IMR-90 (cell line): ENCODE measurements around the gene RBFOX2. TPM values are rescaled to one million over a fixed set of nuclear protein-coding genes. Genes with fewer than 3 reads are reported as not detected.

Source experiments
- ATAC-seq: fragments of 200-7000 bp; cut with Tn5 transposase; 2 replicates; pipeline ENCODE4 v1.9.1; 2020; ENCODE audit warnings: low read depth, mild to moderate bottlenecking, moderate library complexity
- BruUV-seq: library from RNA; stranded (reverse); fragments of 400-500 nt; replicated peaks from 2 replicates; lab custom pipeline; 2021; lab: Mats Ljungman, UMichigan
- CTCF ChIA-PET: fragments of 300-600 bp; formaldehyde crosslinking; extraction: SDS; loops from one replicate; lab custom pipeline; 2021; ENCODE audit warnings: antibody characterized with exemption; lab: Yijun Ruan, JAX
- POLR2A ChIA-PET: fragments of 300-600 bp; sonication (Branson Sonifier 250); formaldehyde crosslinking; loops from one replicate; lab custom pipeline; 2022; ENCODE audit warnings: antibody characterized with exemption; ENCODE audit not compliant: unreplicated experiment; lab: Charles Lee
- DNase-seq: peaks from one replicate; pipeline ENCODE4 v3.0.0; 2013
- H2AFZ ChIP-seq: replicated peaks from 2 replicates; pipeline ENCODE3; 2013; ENCODE audit warnings: low read length, mild to moderate bottlenecking; ENCODE audit not compliant: poor library complexity
- H2AK5ac ChIP-seq: 2 replicates; pipeline ENCODE4 v1.6.1; 2013; ENCODE audit warnings: low read depth, low read length, inconsistent platforms
- H2AK9ac ChIP-seq: replicated peaks from 2 replicates; pipeline ENCODE3; 2013; ENCODE audit warnings: mild to moderate bottlenecking, low read depth, low read length, moderate library complexity; ENCODE audit not compliant: poor library complexity
- H2BK120ac ChIP-seq: 2 replicates; pipeline ENCODE4 v1.6.1; 2013; ENCODE audit warnings: low read depth, low read length, inconsistent platforms
- H2BK15ac ChIP-seq: 3 replicates; pipeline ENCODE4 v1.6.1; 2013; ENCODE audit warnings: low read depth, low read length, inconsistent platforms
- H2BK20ac ChIP-seq: 2 replicates; pipeline ENCODE4 v1.6.1; 2013; ENCODE audit warnings: low read depth, mild to moderate bottlenecking, inconsistent platforms, low read length, moderate library complexity
- H2BK5ac ChIP-seq: 2 replicates; pipeline ENCODE4 v1.6.1; 2013; ENCODE audit warnings: mild to moderate bottlenecking, low read depth, low read length, inconsistent platforms; ENCODE audit not compliant: poor library complexity, severe bottlenecking
- H3K14ac ChIP-seq: replicated peaks from 2 replicates; pipeline ENCODE4 v1.6.1; 2013; ENCODE audit warnings: low read depth, low read length, inconsistent platforms
- H3K18ac ChIP-seq: 2 replicates; pipeline ENCODE4 v1.6.1; 2013; ENCODE audit warnings: low read depth, low read length, control low read depth
- H3K23ac ChIP-seq: 2 replicates; pipeline ENCODE4 v1.6.1; 2013; ENCODE audit warnings: low read depth, low read length, inconsistent platforms
- H3K27ac ChIP-seq: 2 replicates; pipeline ENCODE4 v1.5.1; 2013; ENCODE audit warnings: mild to moderate bottlenecking, control low read depth, low read length; ENCODE audit not compliant: insufficient read depth
- H3K27me3 ChIP-seq: 2 replicates; pipeline ENCODE4 v1.6.1; 2013; ENCODE audit warnings: low read length; ENCODE audit not compliant: control insufficient read depth, insufficient read depth
- H3K36me3 ChIP-seq: 2 replicates; pipeline ENCODE4 v1.6.1; 2013; ENCODE audit warnings: low read length, mixed read lengths; ENCODE audit not compliant: control insufficient read depth, insufficient read depth
- H3K4ac ChIP-seq: 2 replicates; pipeline ENCODE4 v1.6.1; 2013; ENCODE audit warnings: low read depth, low read length, inconsistent platforms
- H3K4me1 ChIP-seq: 2 replicates; pipeline ENCODE4 v1.6.1; 2013; ENCODE audit warnings: low read length, mixed read lengths; ENCODE audit not compliant: control insufficient read depth, insufficient read depth
- H3K4me2 ChIP-seq: 2 replicates; pipeline ENCODE4 v1.6.1; 2013; ENCODE audit warnings: low read depth, mild to moderate bottlenecking, control low read depth, low read length, moderate library complexity
- H3K4me3 ChIP-seq: 2 replicates; pipeline ENCODE4 v1.5.1; 2013; ENCODE audit warnings: low read depth, mild to moderate bottlenecking, control low read depth, low read length, moderate library complexity; ENCODE audit not compliant: insufficient read depth
- H3K56ac ChIP-seq: 2 replicates; pipeline ENCODE4 v1.6.1; 2013; ENCODE audit warnings: low read length, inconsistent platforms; ENCODE audit not compliant: insufficient read depth; ENCODE audit errors: extremely low read depth
- H3K79me1 ChIP-seq, 2 experiments: 2 replicates each; pipeline ENCODE4 v1.6.1; 2013; ENCODE audit warnings: low read length in 2 of 2, inconsistent platforms in 1 of 2, low read depth in 1 of 2
- H3K9ac ChIP-seq: 2 replicates; pipeline ENCODE4 v1.6.1; 2013; ENCODE audit warnings: low read depth, low read length, control low read depth
- H3K9me1 ChIP-seq: 2 replicates; pipeline ENCODE4 v1.6.1; 2013; ENCODE audit warnings: low read length, inconsistent platforms; ENCODE audit not compliant: insufficient read depth
- H3K9me3 ChIP-seq: 2 replicates; pipeline ENCODE4 v1.6.1; 2013; ENCODE audit warnings: low read length; ENCODE audit not compliant: control insufficient read depth, insufficient read depth
- H4K20me1 ChIP-seq: 2 replicates; pipeline ENCODE4 v1.6.1; 2013; ENCODE audit warnings: low read length, inconsistent platforms; ENCODE audit not compliant: insufficient read depth
- H4K5ac ChIP-seq: 2 replicates; pipeline ENCODE4 v1.6.1; 2013; ENCODE audit warnings: mild to moderate bottlenecking, low read depth, low read length, control low read depth
- H4K8ac ChIP-seq, 2 experiments: 2 replicates each; pipeline ENCODE4 v1.6.1; 2013; ENCODE audit warnings: low read depth in 2 of 2, low read length in 2 of 2, control low read depth in 1 of 2, inconsistent platforms in 1 of 2
- H4K91ac ChIP-seq: 2 replicates; pipeline ENCODE4 v1.6.1; 2013; ENCODE audit warnings: low read depth, low read length, inconsistent platforms; ENCODE audit not compliant: insufficient read depth
- BHLHE40 ChIP-seq: fragments of 150-350 bp; IDR thresholded peaks from 2 replicates; pipeline ENCODE4 v1.6.1; 2016; ENCODE audit warnings: mild to moderate bottlenecking, low read depth, low read length
- CEBPB ChIP-seq: IDR thresholded peaks from 2 replicates; pipeline ENCODE4 v1.6.1; 2012; ENCODE audit warnings: low read depth, low read length, improper control_type of control experiment
- CHD1 ChIP-seq: IDR thresholded peaks from 2 replicates; pipeline ENCODE4 v1.6.1; 2012; ENCODE audit warnings: low read depth, low read length, improper control_type of control experiment
- FOS ChIP-seq: fragments of 150-350 bp; IDR thresholded peaks from 2 replicates; pipeline ENCODE4 v1.6.1; 2016; ENCODE audit warnings: low read depth, low read length
- MAFK ChIP-seq: IDR thresholded peaks from 2 replicates; pipeline ENCODE4 v1.6.1; 2012; ENCODE audit warnings: low read depth, low read length, improper control_type of control experiment
- MAZ ChIP-seq: IDR thresholded peaks from 2 replicates; pipeline ENCODE4 v1.6.1; 2012; ENCODE audit warnings: low read depth, mild to moderate bottlenecking, low read length, improper control_type of control experiment, moderate library complexity, borderline replicate concordance
- MXI1 ChIP-seq: IDR thresholded peaks from 2 replicates; pipeline ENCODE4 v1.6.1; 2012; ENCODE audit warnings: low read depth, mild to moderate bottlenecking, low read length, moderate library complexity, borderline replicate concordance
- NFE2L2 ChIP-seq: fragments of 150-350 bp; IDR thresholded peaks from 2 replicates; pipeline ENCODE4 v1.6.1; 2016; ENCODE audit warnings: low read depth, mild to moderate bottlenecking, low read length
- POLR2A ChIP-seq: IDR thresholded peaks from 2 replicates; pipeline ENCODE4 v1.6.1; 2012; ENCODE audit warnings: mild to moderate bottlenecking, low read depth, low read length
- RAD21 ChIP-seq: IDR thresholded peaks from 2 replicates; pipeline ENCODE4 v1.6.1; 2012; ENCODE audit warnings: low read length, improper control_type of control experiment
- RCOR1 ChIP-seq: IDR thresholded peaks from 2 replicates; pipeline ENCODE4 v1.6.1; 2012; ENCODE audit warnings: mild to moderate bottlenecking, low read length, improper control_type of control experiment; ENCODE audit not compliant: insufficient replicate concordance
- RFX5 ChIP-seq: IDR thresholded peaks from 2 replicates; pipeline ENCODE4 v1.8.0; 2012; ENCODE audit warnings: low read depth, mild to moderate bottlenecking, low read length, moderate library complexity
- SMC3 ChIP-seq: fragments of 150-350 bp; IDR thresholded peaks from 2 replicates; pipeline ENCODE4 v1.6.1; 2016; ENCODE audit warnings: low read depth, mild to moderate bottlenecking, antibody characterized with exemption, low read length, moderate library complexity
- WGBS, 2 experiments: methylation state at CpG; one replicate each; pipeline versions ENCODE4 v1.1.5 to v1.1.7; 2013; ENCODE audit warnings: missing lambda C conversion rate in 2 of 2; ENCODE audit not compliant: insufficient read length in 1 of 2; ENCODE audit errors: extremely low coverage in 2 of 2; 5-methylcytosine and 5-hydroxymethylcytosine counted together
- dilution Hi-C: fragments of 300-500 bp; cut with HindIII; formaldehyde crosslinking; loops from one replicate; pipeline ENCODE4 v1.14.3; 2018; ENCODE audit warnings: low sequenced_read_pairs; ENCODE audit not compliant: unreplicated experiment
- in situ Hi-C: fragments of 300-500 bp; cut with MboI; formaldehyde crosslinking; loops from 3 replicates; pipeline ENCODE4 v1.14.3; 2019; ENCODE audit warnings: low sequenced_read_pairs, inconsistent platforms, mixed read lengths
- intact Hi-C: fragments of 100-400 bp; cut with micrococcal nuclease; formaldehyde crosslinking; loops from 2 replicates; pipeline ENCODE4 v1.10.0; 2022
- polyA plus RNA-seq, 3 experiments: library from polyadenylated mRNA; depleted of rRNA; stranded (reverse); fragments of >200 nt; gene quantifications; 2 replicates each; pipeline ENCODE4 v1.2.3, GENCODE V29; 2012; ENCODE audit warnings: low replicate concordance in 1 of 3
- total RNA-seq: library from RNA; depleted of rRNA; stranded (reverse); fragments of >200 nt; gene quantifications from 2 replicates; pipeline ENCODE4 v1.2.3, GENCODE V29; 2012
- TF ChIP-seq, protein P1 (sequence below): fragments of 150-350 bp; IDR thresholded peaks from 2 replicates; pipeline ENCODE4 v1.6.1; 2016; ENCODE audit warnings: low read depth, mild to moderate bottlenecking, low read length, moderate library complexity, borderline replicate concordance
- TF ChIP-seq, protein P2 (sequence below): conservative IDR thresholded peaks from 2 replicates; pipeline ENCODE4 v1.5.1; 2012; ENCODE audit warnings: mild to moderate bottlenecking, low read depth, low read length, improper control_type of control experiment
- TF ChIP-seq, protein P3 (sequence below): fragments of 150-350 bp; IDR thresholded peaks from 2 replicates; pipeline ENCODE4 v1.6.1; 2017; ENCODE audit warnings: mild to moderate bottlenecking, antibody characterized with exemption, low read length, low read depth

The RBFOX2 gene
- total and polyA plus RNA-seq, 2 of the 4 experiments (the other 2 are of a cell fraction), result 146 to 178 TPM

DNA sequence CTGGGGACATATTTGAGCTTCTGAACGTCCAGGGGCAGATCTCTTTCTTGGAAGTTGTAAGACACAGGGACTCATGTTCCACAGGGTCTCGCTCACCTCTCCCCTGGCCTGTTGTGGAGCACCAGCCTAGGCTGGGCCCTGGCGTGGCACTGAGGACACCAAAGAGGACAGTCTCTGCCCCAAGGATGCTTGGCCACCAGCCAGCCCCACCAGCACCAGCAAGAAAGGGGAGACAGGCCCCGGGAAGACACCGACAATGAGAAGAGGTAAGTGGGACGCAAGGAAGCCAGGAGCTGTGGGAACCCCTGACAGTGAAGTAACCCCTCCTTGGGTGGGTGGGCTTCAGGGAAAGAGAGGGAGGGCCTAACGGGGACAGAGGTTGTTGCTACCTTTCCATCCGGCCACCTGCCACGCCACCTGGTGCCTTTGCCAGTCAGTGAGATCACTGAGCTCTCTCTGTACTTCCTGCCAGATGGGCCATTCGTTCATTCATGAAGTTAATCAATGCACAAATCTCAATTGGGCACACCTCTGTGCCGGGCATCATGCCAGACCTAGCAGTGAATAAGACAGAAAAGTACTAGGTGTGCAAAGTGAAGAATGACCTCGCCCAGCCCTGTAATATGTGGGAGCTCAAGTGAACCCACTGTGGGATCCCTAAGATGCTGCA is 299.9 kb downstream of the RBFOX2 start:
- H2AK5ac ChIP-seq, result no peak overlapping the region
- no peaks in the 10 kb centered on the region for H3K79me1 ChIP-seq
- no peaks in the 10 kb centered on the region for H4K20me1 ChIP-seq
- no TSS peak for BruUV-seq
- H3K36me3 ChIP-seq, result no peaks in the 10 kb centered on the region
- ChIA-PET POLR2A (no interaction called here), CTCF (no interaction called here)
- no peak overlapping the region for H3K4ac ChIP-seq
- H3K9ac ChIP-seq, result no peak overlapping the region
- H2BK20ac ChIP-seq, result no peak overlapping the region
- H3K14ac ChIP-seq, result no peak overlapping the region
- in situ Hi-C loops, result no loop called here
- H3K9me3 ChIP-seq, result no peaks in the 10 kb centered on the region
- no peak overlapping the region for H2BK120ac ChIP-seq
- H4K91ac ChIP-seq, result no peak overlapping the region
- DNase-seq (no peak), ATAC-seq (no peak)
- H3K4me3 ChIP-seq, result no peak overlapping the region
- no peak overlapping the region for H3K27ac ChIP-seq
- no peak overlapping the region for H3K18ac ChIP-seq
- no peak overlapping the region for H3K4me2 ChIP-seq
- no peak overlapping the region for H2AFZ ChIP-seq
- no peak overlapping the region for H3K23ac ChIP-seq
- H3K9me1 ChIP-seq, result peaks cover 3% of the 10 kb centered on the region; the same call in 1 of the 2 replicates
- H2BK5ac ChIP-seq, result no peak overlapping the region
- no peak overlapping the region for H4K5ac ChIP-seq
- no peak overlapping the region for H2AK9ac ChIP-seq
- intact Hi-C loops, result no loop called here
- H3K4me1 ChIP-seq, result no peaks in the 10 kb centered on the region
- H3K56ac ChIP-seq, result no peak overlapping the region
- 96% methylated on average over 3 of the region's 12 CpGs; no CpG with 5 or more reads in 1 of the 2 experiments for WGBS, 2 experiments
- H2BK15ac ChIP-seq, result no peak overlapping the region
- dilution Hi-C loops, result no loop called here
- H3K27me3 ChIP-seq, result no peaks in the 10 kb centered on the region
- H4K8ac ChIP-seq, result no peak overlapping the region
- TF ChIP-seq BHLHE40 (no peak), POLR2A (no peak), CEBPB (no peak), RCOR1 (no peak), FOS (no peak), CHD1 (no peak), SMC3 (no peak), RAD21 (no peak), RFX5 (no peak), MAZ (no peak), MXI1 (no peak), NFE2L2 (no peak), MAFK (no peak)
- TF ChIP-seq, protein P1, sequence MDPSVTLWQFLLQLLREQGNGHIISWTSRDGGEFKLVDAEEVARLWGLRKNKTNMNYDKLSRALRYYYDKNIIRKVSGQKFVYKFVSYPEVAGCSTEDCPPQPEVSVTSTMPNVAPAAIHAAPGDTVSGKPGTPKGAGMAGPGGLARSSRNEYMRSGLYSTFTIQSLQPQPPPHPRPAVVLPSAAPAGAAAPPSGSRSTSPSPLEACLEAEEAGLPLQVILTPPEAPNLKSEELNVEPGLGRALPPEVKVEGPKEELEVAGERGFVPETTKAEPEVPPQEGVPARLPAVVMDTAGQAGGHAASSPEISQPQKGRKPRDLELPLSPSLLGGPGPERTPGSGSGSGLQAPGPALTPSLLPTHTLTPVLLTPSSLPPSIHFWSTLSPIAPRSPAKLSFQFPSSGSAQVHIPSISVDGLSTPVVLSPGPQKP, result no peak
- TF ChIP-seq, protein P2, sequence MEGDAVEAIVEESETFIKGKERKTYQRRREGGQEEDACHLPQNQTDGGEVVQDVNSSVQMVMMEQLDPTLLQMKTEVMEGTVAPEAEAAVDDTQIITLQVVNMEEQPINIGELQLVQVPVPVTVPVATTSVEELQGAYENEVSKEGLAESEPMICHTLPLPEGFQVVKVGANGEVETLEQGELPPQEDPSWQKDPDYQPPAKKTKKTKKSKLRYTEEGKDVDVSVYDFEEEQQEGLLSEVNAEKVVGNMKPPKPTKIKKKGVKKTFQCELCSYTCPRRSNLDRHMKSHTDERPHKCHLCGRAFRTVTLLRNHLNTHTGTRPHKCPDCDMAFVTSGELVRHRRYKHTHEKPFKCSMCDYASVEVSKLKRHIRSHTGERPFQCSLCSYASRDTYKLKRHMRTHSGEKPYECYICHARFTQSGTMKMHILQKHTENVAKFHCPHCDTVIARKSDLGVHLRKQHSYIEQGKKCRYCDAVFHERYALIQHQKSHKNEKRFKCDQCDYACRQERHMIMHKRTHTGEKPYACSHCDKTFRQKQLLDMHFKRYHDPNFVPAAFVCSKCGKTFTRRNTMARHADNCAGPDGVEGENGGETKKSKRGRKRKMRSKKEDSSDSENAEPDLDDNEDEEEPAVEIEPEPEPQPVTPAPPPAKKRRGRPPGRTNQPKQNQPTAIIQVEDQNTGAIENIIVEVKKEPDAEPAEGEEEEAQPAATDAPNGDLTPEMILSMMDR, result no peak
- TF ChIP-seq, protein P3, sequence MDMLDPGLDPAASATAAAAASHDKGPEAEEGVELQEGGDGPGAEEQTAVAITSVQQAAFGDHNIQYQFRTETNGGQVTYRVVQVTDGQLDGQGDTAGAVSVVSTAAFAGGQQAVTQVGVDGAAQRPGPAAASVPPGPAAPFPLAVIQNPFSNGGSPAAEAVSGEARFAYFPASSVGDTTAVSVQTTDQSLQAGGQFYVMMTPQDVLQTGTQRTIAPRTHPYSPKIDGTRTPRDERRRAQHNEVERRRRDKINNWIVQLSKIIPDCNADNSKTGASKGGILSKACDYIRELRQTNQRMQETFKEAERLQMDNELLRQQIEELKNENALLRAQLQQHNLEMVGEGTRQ, result no peak
